ENCODE results near the gene NAP1L1.

- TF ChIP-seq CTCF (IDR thresholded peaks at IDR 0.05; ENCODE audit: borderline replicate concordance, extremely low read depth, low read length, poor library complexity, severe bottlenecking) (no peak), EZH2 (IDR thresholded peaks at IDR 0.05; ENCODE audit: borderline replicate concordance, low read depth, low read length, severe bottlenecking) (no peak)
Observed at GRCh38 chr12:76047742-76048141, 36.7 kb downstream of the NAP1L1 start.
